Stimulated activated CD8-positive, alpha-beta memory T cell treated with anti-CD3 and anti-CD28 coated beads, Interleukin-12 subunit alpha, Interleukin-12 subunit beta, amount 100 ng/mL, for 24 hours (primary cell): ENCODE measurements around the gene HLA-A.

Experiments
- DNase-seq: peaks from one replicate; pipeline ENCODE4 v3.0.0-alpha.2; 2020; ENCODE audit errors: extremely low read depth

HLA-A gene

DNA sequence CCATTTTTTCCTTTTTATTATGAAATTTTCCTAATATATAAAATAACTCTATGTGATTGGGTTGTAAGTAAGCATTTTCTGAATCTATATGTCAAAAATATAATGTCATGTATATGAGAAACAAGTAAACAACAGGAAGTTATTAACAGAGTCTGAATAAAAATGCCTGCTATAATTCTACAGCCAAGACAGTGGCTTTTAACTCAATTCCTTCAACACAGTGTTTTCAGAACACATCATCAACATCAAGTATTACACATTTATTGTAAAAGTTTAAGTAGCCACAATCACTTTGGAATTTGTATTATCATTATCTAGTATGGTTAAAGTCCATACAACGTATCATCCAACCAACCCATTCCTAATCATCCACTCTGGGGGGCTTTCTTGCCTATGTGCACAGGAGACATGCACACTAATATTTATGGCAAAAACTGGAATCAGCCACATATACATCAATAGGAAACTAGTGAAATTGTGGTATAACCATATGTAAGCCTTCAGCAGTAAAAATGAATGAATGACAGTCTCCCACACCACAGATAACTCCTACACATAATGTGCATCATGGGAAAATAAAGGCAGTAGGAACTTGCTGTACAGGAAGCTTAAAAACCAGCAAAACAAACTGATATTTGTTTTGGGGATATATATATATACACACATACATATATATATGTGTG, 6.9 kb upstream of the HLA-A start:
- no peak for DNase-seq

DNA sequence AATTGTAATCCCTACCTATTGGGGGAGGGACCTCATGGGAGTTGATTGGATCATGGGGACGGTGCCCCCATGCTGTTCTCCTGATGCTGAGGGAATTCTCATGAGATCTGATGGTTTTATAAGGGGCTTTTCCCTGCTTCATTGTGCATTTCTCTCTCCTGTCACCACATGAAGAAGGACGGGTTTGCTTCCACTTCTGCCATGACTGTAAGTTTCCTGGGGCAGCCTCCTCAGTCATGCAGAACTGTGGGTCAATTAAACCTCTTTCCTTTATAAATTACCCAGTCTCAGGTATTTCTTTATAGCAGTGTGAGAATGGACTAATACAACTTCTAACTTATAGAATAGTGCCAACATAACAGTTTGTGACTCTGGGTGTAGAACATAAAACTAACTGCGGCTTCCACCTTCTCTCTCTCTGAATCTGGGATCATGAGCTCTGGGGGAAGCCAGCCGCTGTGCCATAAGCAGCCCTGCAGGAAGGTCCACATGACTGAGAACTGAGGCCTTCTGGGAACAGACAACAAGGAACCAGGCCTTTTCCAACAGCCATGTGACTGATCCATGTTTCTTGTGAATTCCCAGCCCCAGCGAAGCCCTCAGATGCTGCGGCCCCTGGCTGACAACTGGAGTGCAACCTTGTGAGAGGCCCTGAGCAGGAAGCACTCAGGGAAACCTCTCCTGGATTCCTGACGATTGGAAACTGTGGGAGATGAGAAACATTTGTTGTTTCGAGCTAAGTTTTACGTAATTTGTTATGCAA, 3.4 kb upstream of the HLA-A start:
- no peak for DNase-seq

DNA sequence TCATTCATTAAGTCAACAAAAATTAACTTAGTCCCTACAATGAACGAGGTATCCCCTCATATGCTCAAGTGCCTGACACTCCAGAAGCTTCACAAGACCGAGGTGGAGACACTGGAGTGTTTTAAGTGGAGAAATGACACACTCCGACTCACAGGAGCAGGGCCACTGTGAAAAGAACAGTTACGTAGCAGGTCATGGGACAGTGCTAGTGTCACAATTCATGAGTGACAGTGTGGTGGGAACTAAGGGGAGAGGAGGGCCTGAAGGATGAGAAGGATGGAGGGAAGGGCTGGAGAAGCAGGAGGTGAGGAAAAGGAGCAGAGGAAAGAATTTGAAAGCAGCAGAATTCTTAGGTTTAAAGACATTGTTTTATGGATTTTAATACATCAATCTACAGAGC, 1.3 kb upstream of the HLA-A start:
- DNase-seq: no peak

DNA sequence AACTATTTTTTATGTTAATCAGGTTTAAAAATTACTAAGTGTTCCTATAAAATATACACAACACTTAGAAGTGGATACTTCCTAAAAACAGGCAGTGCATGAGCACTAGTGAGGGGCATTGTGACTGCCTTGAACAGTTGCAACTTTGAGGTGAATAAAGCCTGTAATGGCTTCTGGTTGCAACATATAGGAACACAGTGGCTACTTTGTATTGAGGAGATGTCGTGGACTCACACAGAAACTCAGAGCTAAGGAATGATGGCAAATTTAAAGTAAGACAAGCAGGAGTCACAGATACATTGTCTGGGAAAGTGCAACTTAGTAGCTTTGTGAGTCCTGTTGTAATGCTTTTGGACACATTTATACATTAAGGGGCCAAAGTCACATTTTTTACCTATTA, 861 bp upstream of the HLA-A start:
- DNase-seq: no peak

DNA sequence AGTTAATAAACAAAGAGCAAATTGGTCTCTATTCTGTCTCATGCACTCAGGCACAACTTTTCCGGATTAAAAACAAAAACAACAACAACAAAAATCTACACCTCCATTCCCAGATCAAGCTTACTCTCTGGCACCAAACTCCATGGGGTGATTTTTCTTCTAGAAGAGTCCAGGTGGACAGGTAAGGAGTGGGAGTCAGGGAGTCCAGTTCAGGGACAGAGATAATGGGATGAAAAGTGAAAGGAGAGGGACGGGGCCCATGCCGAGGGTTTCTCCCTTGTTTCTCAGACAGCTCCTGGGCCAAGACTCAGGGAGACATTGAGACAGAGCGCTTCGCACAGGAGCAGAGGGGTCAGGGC, 437 bp upstream of the HLA-A start:
- no peak for DNase-seq

DNA sequence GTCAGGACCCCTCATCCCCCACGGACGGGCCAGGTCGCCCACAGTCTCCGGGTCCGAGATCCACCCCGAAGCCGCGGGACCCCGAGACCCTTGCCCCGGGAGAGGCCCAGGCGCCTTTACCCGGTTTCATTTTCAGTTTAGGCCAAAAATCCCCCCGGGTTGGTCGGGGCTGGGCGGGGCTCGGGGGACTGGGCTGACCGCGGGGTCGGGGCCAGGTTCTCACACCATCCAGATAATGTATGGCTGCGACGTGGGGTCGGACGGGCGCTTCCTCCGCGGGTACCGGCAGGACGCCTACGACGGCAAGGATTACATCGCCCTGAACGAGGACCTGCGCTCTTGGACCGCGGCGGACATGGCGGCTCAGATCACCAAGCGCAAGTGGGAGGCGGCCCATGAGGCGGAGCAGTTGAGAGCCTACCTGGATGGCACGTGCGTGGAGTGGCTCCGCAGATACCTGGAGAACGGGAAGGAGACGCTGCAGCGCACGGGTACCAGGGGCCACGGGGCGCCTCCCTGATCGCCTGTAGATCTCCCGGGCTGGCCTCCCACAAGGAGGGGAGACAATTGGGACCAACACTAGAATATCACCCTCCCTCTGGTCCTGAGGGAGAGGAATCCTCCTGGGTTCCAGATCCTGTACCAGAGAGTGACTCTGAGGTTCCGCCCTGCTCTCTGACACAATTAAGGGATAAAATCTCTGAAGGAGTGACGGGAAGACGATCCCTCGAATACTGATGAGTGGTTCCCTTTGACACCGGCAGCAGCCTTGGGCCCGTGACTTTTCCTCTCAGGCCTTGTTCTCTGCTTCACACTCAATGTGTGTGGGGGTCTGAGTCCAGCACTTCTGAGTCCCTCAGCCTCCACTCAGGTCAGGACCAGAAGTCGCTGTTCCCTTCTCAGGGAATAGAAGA, 978 bp downstream of the HLA-A start:
- DNase-seq: no peak

DNA sequence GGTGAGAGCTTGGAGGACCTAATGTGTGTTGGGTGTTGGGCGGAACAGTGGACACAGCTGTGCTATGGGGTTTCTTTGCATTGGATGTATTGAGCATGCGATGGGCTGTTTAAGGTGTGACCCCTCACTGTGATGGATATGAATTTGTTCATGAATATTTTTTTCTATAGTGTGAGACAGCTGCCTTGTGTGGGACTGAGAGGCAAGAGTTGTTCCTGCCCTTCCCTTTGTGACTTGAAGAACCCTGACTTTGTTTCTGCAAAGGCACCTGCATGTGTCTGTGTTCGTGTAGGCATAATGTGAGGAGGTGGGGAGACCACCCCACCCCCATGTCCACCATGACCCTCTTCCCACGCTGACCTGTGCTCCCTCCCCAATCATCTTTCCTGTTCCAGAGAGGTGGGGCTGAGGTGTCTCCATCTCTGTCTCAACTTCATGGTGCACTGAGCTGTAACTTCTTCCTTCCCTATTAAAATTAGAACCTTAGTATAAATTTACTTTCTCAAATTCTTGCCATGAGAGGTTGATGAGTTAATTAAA, 3.0 kb downstream of the HLA-A start:
- no peak for DNase-seq

DNA sequence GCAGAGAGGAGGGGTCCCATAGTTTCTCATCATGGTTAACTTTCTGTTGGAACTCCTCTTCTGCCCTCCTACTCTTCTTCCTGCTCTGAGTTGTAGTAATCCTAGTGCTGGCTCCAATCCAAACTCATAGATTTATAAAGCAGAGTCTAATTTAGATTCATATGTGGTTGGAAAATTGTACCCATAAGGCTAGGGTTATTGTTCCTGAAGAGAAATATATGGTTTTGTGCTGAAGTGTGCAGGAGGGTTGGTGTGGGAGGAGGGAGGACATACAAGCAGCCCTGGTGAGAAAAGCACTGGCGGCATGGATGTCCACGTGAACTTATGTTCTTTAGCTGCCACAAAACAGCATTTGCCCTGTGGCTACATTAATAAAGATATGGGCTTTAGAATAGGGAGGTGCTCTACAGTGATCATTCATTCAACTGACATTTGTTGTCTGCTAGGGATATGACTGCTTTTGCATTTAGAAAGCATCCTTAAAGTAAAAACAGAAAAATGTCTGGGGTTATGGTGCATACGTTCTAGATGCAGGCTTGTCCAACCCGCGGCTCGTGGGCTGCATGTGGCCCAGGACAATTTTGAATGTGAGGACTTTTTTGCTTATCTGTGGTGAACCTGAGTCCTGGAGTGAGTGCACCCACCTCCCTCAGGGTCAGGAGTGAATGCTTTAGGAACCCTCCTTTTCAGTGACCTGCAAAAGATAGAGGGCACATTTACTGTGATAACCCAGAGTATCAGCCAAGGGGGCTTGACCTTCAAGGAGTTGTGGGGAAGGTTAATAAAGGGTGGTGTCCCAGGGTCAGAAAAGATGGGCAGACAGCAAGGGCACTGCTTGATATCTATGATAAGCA, 4.1 kb downstream of the HLA-A start:
- DNase-seq: no peak

DNA sequence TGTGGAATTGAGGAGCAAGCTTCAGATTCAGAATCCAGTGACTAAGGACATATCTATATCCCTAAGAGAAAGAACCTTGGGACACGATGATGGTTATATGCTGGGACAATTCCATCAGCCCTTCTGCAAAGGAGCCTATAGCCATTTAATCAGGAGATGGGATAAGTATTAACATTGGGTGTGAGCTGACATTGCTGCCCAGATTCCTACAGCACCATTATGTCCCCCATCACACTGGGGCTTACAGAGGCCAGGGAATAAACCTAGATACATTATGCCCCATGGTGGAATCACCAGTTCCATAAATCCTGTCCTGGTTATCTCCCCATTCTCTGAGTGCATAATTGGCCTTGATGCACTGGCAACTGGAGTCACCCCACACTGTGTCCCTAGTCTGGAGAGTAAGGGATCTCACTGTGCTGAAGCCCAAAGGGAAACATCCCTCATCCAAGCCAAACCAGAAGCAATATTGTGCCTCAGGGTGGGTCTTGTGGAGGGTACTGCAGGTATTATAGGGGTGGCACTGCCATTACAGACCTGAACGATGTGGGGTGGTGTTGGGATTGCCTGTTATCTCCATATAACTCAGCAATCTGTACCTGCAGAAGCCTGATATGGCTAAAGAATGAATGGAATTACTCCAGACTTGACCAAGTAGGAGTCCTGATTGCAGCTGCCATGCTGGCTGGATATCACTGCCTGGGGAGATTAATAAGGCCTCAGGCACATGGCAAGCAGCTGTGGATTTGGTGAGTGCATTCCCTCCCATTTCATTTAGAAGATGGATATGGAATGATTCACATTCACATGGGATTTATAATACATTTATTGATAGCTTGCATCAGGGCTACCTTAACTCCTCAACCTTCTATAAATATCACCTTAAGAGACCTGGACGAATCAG, 5.0 kb downstream of the HLA-A start:
- DNase-seq: no peak

DNA sequence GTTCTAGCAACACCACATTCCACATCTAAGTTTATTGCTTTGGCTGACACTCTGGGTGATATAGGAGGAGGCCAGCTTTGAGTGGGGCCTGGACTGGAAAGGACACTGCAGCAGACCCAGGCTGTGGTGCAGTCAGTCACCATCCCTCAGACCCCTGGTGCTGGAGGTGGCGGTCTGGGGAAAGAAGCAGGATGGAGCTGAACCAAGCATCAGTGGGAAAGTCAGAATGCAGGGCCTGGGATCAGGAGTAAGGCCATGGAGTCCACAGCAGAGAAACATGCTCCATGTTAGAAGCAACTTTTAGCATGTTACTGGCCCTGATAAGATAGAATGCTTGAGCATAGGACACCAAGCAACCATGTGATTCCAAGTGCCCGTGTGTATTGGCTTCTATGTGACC, 5.9 kb downstream of the HLA-A start:
- no peak for DNase-seq

DNA sequence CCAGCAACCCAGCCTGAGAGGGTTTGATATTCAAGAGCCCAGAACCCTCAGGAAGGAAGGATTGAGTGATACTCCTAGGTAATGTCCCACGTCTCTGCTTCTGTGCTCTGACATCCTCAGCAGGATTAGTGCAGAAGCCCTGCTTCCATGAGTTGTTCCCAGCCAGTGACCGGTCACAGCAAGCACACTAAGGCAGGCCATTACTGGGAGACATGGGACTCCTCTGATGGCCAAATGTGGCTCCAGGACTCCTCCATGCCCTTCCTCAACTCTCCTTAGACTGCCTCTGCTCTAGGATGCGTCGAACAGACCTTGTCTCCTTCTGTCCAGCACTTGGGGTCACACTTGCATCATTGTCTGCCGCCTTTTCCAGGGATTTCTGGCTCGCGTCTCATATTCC, 7.6 kb downstream of the HLA-A start:
- no peak for DNase-seq

DNA sequence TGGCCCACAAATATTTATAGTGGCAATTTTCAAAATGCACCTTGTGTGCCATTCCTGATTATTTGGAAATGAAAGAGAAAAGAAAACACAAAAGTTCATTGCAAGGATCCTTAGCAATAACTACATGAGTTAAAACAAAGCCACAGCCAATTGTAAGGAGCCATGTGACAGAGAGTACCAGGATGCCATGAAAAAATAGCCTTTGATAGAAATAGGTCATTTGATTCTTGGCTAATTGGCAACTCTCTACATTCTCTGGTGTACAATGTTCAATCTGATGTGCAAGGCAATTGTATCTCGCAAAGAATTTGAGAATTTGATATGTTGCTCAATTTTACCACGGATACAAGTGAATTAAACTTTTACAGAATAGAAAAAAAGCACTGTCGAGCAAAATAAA, 9.6 kb downstream of the HLA-A start:
- DNase-seq: no peak

DNA sequence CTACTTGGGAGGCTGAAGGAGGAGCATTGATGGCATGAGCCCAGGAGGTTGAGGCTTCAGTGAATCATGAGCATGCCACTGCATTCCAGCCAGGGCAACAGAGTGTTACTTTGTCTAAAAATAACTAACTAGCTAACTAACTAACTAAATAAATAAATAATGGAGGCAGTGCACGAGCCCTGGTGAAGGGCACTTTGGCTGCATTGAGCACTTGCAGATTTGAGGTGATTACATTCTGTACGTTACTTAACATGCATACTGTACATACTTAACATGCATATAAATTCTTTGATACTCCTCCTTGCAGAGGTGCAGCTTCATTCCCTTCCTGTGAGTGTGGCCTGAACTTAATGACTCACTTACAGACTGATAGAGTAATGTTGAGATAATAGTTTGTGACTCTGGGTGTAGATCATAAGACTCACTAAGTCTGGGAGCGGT, 10.7 kb downstream of the HLA-A start:
- DNase-seq: no peak

DNA sequence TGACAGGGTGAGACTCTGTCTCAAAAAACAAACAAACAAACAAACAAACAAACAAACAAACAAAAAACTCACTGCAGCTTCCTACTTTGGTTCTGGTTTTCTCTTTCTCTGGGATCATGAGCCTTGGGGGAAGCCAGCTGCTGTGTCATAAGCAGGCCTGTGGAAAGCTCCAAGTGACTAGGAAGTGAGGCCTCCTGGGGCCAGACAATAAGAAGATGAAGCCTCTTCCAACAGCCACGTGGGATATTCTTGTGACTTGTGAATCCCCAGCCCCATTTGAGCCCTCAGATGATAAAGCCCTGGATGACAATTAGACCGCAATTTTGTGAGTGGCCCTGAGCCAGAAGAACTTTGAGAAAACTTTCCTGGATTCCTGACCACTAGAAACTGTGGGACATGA, 11.4 kb downstream of the HLA-A start:
- no peak for DNase-seq

DNA sequence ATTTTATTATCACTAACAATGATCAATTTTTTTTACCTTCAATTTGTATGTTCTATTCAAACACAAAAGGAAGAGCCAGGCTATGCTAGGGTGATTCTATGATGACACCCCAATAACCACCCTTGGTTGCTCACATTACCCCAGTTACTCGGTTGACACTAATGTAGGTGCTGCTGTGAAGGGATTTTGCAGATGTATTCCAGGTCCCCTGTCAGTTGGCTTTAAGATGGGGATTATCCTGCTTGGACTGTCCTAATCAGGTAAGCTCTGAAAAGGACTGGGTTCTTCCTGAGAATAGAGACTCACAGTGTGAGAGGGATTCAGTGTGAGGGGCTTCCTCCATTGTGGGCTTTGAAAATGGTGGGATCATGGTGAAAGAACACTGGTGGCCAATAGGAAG, 11.9 kb downstream of the HLA-A start:
- DNase-seq: no peak

DNA sequence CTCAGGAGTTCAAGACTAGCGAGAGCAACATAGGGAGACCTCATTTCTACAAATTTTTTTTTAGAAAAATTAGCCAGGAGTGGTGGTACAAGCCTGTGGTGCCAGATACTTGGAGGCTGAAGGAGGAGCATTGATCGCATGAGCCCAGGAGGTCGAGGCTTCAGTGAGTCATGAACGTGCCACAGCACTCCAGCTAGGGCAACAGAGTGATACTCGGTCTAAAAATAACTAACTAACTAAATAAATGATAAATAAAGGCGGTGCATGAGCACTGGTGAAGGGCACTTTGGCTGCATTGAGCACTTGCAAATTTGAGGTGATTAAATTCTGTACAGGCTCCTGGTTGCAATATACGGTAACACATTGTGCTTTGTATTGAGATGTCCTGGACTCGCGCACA, 13.5 kb downstream of the HLA-A start:
- no peak for DNase-seq

DNA sequence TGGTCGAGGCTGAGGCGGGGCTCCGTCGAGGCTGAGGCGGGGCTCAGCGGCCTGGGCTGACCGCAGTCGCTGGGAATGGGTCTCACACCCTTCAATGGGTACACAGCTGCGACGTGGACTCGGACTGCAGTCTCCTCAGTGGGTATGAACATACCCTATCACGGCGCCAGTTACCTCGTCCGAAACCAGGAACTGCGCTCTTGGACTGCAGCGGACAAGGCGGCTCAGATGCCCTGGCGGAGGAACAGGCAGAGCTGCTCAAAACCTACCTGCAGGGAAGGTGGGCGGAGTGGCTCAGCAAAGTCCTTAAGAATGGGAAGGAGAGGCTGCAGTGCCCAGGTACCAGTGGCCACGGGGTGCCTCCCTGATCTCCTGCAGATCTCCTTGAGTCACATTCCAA, 14.2 kb downstream of the HLA-A start:
- DNase-seq: no peak

DNA sequence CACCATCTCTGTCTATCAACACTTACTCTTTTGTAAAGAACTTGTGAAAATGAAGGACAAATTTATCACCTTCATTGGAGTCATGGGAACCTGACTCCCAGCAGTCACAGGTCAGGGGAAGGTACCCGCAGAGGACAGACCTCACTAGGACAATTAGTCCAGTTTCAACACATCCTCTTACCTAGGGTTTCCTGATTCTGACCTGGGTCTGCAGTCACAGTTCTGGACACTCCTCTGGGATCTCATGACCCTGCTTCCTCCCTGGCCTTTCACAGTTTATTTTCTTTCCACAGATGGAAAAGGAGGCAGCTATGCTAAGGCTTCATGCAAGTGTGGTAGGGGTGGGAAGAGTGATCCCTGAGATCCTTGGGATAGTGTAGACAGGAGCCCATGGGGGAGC, 15.7 kb downstream of the HLA-A start:
- DNase-seq: no peak

DNA sequence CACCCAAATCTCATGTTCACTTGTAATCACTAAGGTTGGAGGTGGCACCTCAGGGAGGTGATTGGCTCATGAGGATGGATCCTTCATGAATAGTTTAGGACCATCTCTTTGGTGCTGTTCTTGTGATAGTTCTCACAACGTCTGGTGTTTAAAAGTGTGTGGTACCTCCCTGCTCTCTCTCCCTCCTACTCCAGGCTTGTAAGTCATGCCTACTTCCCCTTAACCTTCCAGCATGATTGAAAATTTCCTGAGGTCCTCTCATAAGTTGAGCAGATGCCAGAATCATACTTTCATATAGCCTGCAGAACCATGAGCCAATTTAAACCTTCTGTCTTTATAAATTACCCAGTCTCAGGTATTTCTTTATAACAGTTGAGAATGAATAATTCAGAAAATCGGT, 16.6 kb downstream of the HLA-A start:
- no peak for DNase-seq

DNA sequence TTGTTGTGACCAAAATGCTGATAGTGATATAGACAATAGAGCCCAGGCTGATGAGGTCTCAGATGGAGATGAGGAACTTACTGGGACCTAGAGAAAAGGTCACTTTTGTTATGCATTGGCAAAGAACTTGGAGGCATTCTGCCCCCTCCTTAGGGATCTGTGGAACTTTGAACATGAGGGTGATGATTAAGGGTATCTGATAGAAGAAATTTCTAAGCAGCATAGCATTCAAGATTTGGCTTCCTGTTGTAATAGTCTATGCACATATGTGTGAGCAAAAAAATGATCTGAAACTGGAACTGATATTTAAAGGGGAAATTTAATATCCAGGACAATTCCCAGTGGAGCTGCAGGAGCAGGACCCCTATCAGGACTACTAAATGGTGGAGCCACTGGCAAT, 17.1 kb downstream of the HLA-A start:
- DNase-seq: no peak
